T-cell (primary cell): Measurements from ENCODE around the gene L3MBTL3. TPM values are rescaled to one million over a fixed set of nuclear protein-coding genes. Genes with fewer than 3 reads are reported as not detected.
A peak's percentile ranks its signal among the peaks of the same experiment; 100 is the strongest.
"Not testable (repeated sequence)": the region's sequence is repeated elsewhere in the genome, so short reads cannot be mapped to it uniquely, and the experiment has no call there.

Source experiments
- ATAC-seq, 4 experiments: fragments of 200-7000 bp in 3 of 4; fragments of 150-1000 bp in 1 of 4; cut with Tn5 transposase; replicated peaks in 1 of 4; 1 replicate in 3 of 4; 2 replicates in 1 of 4; pipeline ENCODE4 v1.10.0; 2021; ENCODE audit warnings: moderate library complexity in 3 of 4, mild to moderate bottlenecking in 2 of 4, moderate number of reproducible peaks in 1 of 4
- CTCF ChIA-PET, 2 donors: fragments of 300-600 bp; sonication (Branson Sonifier 250); formaldehyde crosslinking; loops; one replicate each; lab custom pipeline; 2022; ENCODE audit warnings: antibody characterized with exemption in 2 of 2; lab: Charles Lee
- POLR2A ChIA-PET, 2 donors: fragments of 300-600 bp; sonication (Branson Sonifier 250); formaldehyde crosslinking; loops; one replicate each; lab custom pipeline; 2022; ENCODE audit warnings: antibody characterized with exemption in 2 of 2; lab: Charles Lee
- DNase-seq, 35 experiments: peaks; one replicate each; pipeline versions ENCODE4 v3.0.0 to v3.0.0-alpha.2; 2013 to 2023
- H3K27ac ChIP-seq: one replicate; pipeline ENCODE4 v1.5.1; 2013; ENCODE audit warnings: low read length
- H3K27me3 ChIP-seq, 2 experiments: replicated peaks in 1 of 2; 1 replicate in 1 of 2; 2 replicates in 1 of 2; pipeline versions ENCODE4 v1.6.1 to v1.7.0; 2013; ENCODE audit warnings: low read length in 1 of 2, mixed read lengths in 1 of 2; ENCODE audit not compliant: control insufficient read depth in 2 of 2, insufficient read depth in 2 of 2; ENCODE audit errors: extremely low read depth in 1 of 2
- H3K36me3 ChIP-seq, 2 donors: 1 replicate in 1 of 2; 2 replicates in 1 of 2; pipeline versions ENCODE4 v1.6.1 to v1.7.0; 2013; ENCODE audit warnings: low read length in 1 of 2; ENCODE audit not compliant: control insufficient read depth in 2 of 2, insufficient read depth in 1 of 2; ENCODE audit errors: extremely low read depth in 1 of 2
- H3K4me1 ChIP-seq, 2 experiments: 1 replicate in 1 of 2; 2 replicates in 1 of 2; pipeline versions ENCODE4 v1.6.1 to v1.7.0; 2013; ENCODE audit warnings: low read length in 2 of 2, mixed read lengths in 1 of 2; ENCODE audit not compliant: insufficient read depth in 2 of 2, control insufficient read depth in 1 of 2; ENCODE audit errors: extremely low read depth in 1 of 2
- H3K4me3 ChIP-seq, 2 donors: 1 replicate in 1 of 2; 2 replicates in 1 of 2; pipeline versions ENCODE4 v1.5.1 to v1.7.0; 2013; ENCODE audit warnings: mild to moderate bottlenecking in 2 of 2, low read length in 1 of 2, moderate library complexity in 1 of 2; ENCODE audit not compliant: control insufficient read depth in 1 of 2; ENCODE audit errors: extremely low read depth in 1 of 2
- H3K9me3 ChIP-seq: 2 replicates; pipeline ENCODE4 v1.7.0; 2013
- H3K27ac Mint-ChIP-seq, 2 donors: one replicate each; pipeline ENCODE4 v1.8.0; 2020 to 2021; ENCODE audit warnings: mild to moderate bottlenecking in 2 of 2, mixed read lengths in 2 of 2
- H3K27me3 Mint-ChIP-seq, 2 donors: one replicate each; pipeline ENCODE4 v1.8.0; 2021 to 2022; ENCODE audit warnings: mixed read lengths in 2 of 2
- H3K36me3 Mint-ChIP-seq: one replicate; pipeline ENCODE4 v1.8.0; 2021; ENCODE audit warnings: mixed read lengths
- H3K4me1 Mint-ChIP-seq, 3 donors: one replicate each; pipeline ENCODE4 v1.8.0; 2020 to 2022; ENCODE audit warnings: mixed read lengths in 3 of 3, mild to moderate bottlenecking in 1 of 3
- H3K4me3 Mint-ChIP-seq, 3 donors: one replicate each; pipeline ENCODE4 v1.8.0; 2020 to 2022; ENCODE audit warnings: mild to moderate bottlenecking in 3 of 3, mixed read lengths in 3 of 3, moderate library complexity in 3 of 3
- H3K9me3 Mint-ChIP-seq, 3 donors: one replicate each; pipeline ENCODE4 v1.8.0; 2020 to 2022; ENCODE audit warnings: mixed read lengths in 3 of 3
- WGBS: methylation state at CpG from one replicate; pipeline ENCODE4 v1.1.5; 2013; ENCODE audit warnings: missing lambda C conversion rate; ENCODE audit not compliant: insufficient coverage; 5-methylcytosine and 5-hydroxymethylcytosine counted together
- total RNA-seq, 35 experiments: library from RNA in 6 of 35; stranded (reverse) in 6 of 35; fragments of 120-200 nt in 1 of 35; gene quantifications; one replicate each; pipeline versions ENCODE4 v1.2.1 to v1.2.4 and lab custom pipeline; 2013 to 2026

The L3MBTL3 gene
- total RNA-seq, 5 donors from 2014 or later (not counting 1 experiment from before 2014, with no cell fraction given) = 22.5 to 52.8 (median 30.4) TPM

DNA sequence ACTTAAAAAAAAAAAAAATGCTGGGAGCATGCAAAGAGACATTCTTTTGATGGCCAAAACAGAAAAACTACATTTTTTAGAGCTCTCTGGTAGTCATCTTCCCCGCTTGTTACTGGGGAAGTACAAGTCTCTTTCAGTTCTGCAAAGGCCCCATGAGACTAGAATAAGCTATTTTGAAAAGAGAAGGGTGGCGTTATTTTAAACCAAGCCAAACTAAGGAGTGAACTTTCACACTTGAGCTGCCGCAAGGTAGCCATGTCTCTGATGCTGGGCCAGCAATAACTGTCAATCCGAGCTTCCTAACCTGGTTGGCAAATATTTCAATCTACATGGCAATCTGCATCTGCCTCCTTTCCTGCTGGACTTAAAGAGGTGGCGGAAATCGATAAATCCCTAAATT lies 96.7 kb downstream of the L3MBTL3 start:
- no peak overlapping the region for H3K4me3 ChIP-seq
- CTCF ChIA-PET = no interaction called here
- no peaks in the 10 kb centered on the region for H3K27me3 Mint-ChIP-seq
- H3K9me3 ChIP-seq = no peaks in the 10 kb centered on the region
- H3K27me3 ChIP-seq = no peaks in the 10 kb centered on the region
- no peaks in the 10 kb centered on the region for H3K4me1 ChIP-seq
- H3K36me3 ChIP-seq = peaks cover 0 to 4% of the 10 kb centered on the region in 2 donors
- POLR2A ChIA-PET = interaction anchor here (0.6 to 0.7 kb wide), 3 partner anchors 18 to 68 kb away, joined by 3 to 5 read pairs (median 4); no protein-coding TSS in a partner anchor
- peaks cover 0 to 3% (median 0%) of the 10 kb centered on the region in 3 donors for H3K9me3 Mint-ChIP-seq
- no peak overlapping the region for H3K27ac ChIP-seq
- ATAC-seq (no peak), DNase-seq (no peak)
- peaks cover 15 to 34% (median 21%) of the 10 kb centered on the region in 3 donors for H3K4me1 Mint-ChIP-seq
- no peak overlapping the region for H3K4me3 Mint-ChIP-seq
- H3K27ac Mint-ChIP-seq = peak overlapping the region in 1 of 2 donors; percentile 63
- H3K36me3 Mint-ChIP-seq = peaks cover 61% of the 10 kb centered on the region
- WGBS = 100% methylated on average over 2 of the region's 6 CpGs

DNA sequence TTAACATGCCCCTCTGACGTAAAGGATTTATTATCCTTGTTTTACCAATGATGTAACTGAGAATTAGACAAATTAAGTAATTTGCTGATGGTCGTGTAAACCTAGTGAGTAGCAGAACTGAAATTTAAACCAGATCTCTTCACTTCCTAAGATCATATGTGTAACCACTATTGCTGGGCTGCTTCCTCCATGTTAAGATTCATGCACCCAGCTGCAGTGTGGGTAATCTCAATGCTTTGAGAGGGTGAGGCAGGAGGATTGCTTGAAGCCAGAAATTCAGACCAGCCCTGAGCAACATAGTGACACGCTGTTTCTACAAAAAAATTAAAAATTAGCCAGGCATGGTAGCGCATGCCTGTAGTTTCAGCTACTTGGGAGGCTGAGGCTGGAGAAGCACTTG lies 97.9 kb downstream of the L3MBTL3 start:
- Mint-ChIP-seq H3K27ac (peak overlapping the region in 1 of 2 donors; percentile 29), H3K27me3 (no peaks in the 10 kb centered on the region), H3K9me3 (peaks cover 0 to 3% (median 0%) of the 10 kb centered on the region in 3 donors), H3K4me1 (peaks cover 26 to 35% (median 33%) of the 10 kb centered on the region in 3 donors), H3K36me3 (peaks cover 55% of the 10 kb centered on the region), H3K4me3 (no peak overlapping the region)
- POLR2A ChIA-PET = interaction anchor here in 1 of 2 donors (0.5 kb wide), 1 partner anchor 18 kb away, joined by 7 read pairs; no protein-coding TSS in a partner anchor
- peaks cover 0 to 8% of the 10 kb centered on the region in 2 donors for H3K36me3 ChIP-seq
- CTCF ChIA-PET = interaction anchor here in 1 of 2 donors (1.2 kb wide), 1 partner anchor 18 kb away, joined by 3 read pairs; no protein-coding TSS in a partner anchor
- no peaks in the 10 kb centered on the region for H3K9me3 ChIP-seq
- no peak overlapping the region for H3K4me3 ChIP-seq
- ATAC-seq (no peak), DNase-seq (no peak)
- H3K27ac ChIP-seq = no peak overlapping the region
- H3K27me3 ChIP-seq = no peaks in the 10 kb centered on the region
- 95% methylated on average over 2 of the region's 4 CpGs for WGBS
- no peaks in the 10 kb centered on the region for H3K4me1 ChIP-seq

DNA sequence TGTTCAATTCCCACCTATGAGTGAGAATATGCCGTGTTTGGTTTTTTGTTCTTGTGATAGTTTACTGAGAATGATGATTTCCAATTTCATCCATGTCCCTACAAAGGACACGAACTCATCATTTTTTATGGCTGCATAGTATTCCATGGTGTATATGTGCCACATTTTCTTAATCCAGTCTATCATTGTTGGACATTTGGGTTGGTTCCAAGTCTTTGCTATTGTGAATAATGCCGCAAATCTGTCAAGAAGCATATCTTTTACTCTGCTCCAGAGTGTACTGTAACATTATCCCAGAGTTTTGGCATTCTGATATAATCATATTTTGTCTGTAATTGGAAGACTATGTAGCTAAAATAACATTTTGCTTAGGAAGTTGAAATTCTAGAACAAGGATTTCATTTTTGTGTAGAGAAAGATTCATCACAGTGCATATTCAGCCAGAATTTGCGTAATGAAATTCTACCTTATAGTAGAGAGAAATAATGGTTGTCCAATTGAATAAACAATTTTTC lies 98.9 kb downstream of the L3MBTL3 start:
- not testable (repeated sequence) for H3K27ac ChIP-seq, DNase-seq, H3K27me3 ChIP-seq, H3K4me3 ChIP-seq, H3K9me3 Mint-ChIP-seq, ATAC-seq, H3K4me1 ChIP-seq, H3K27me3 Mint-ChIP-seq, H3K27ac Mint-ChIP-seq, H3K4me3 Mint-ChIP-seq, H3K9me3 ChIP-seq, H3K36me3 ChIP-seq
- Mint-ChIP-seq H3K4me1 (peaks cover 24 to 36% (median 31%) of the 10 kb centered on the region in 3 donors), H3K36me3 (peaks cover 47% of the 10 kb centered on the region)
- no CpG with 5 or more reads among the region's 4 CpGs for WGBS
- POLR2A ChIA-PET = interaction anchor here in 1 of 2 donors (0.6 to 0.7 kb wide), 2 partner anchors 123 to 485 kb away, joined by 4 to 10 read pairs; no protein-coding TSS in a partner anchor
- CTCF ChIA-PET = interaction anchor here in 1 of 2 donors (0.7 kb wide), 1 partner anchor 107 kb away, joined by 8 read pairs; no protein-coding TSS in a partner anchor

DNA sequence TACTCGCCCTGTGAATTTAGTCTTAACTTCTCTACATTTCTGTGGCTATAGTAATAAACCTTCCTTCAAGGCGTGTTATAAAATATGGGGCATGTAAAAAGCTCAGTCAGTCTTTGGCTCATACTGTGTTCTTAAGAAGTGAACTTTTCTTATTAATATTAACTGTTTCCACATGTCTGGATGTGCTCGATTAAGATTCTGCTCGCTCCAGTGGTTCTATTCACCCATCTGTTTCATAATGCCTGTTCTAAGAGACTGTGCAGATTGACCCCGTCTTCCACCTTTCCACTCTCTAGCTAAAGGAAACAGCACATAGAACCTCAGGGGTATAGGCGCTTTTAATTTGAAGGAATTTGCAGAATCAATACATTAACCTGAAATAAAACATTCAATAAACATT lies 99.9 kb downstream of the L3MBTL3 start:
- POLR2A ChIA-PET = no interaction called here
- Histone ChIP-seq H3K27me3 (no peaks in the 10 kb centered on the region), H3K9me3 (no peaks in the 10 kb centered on the region), H3K4me3 (no peak overlapping the region), H3K4me1 (no peaks in the 10 kb centered on the region), H3K27ac (no peak overlapping the region), H3K36me3 (peaks cover 0 to 8% of the 10 kb centered on the region in 2 donors)
- Mint-ChIP-seq H3K36me3 (peaks cover 46% of the 10 kb centered on the region), H3K4me3 (no peak overlapping the region), H3K4me1 (peaks cover 28 to 42% (median 37%) of the 10 kb centered on the region in 3 donors), H3K9me3 (peaks cover 0 to 3% (median 0%) of the 10 kb centered on the region in 3 donors), H3K27ac (no peak overlapping the region), H3K27me3 (no peaks in the 10 kb centered on the region)
- WGBS = no CpG with 5 or more reads among the region's 6 CpGs
- DNase-seq = no peak
- CTCF ChIA-PET = interaction anchor here in 1 of 2 donors (0.5 to 1.1 kb wide), 2 partner anchors 164 to 562 kb away, joined by 3 to 4 read pairs; no protein-coding TSS in a partner anchor
- ATAC-seq = no peak

DNA sequence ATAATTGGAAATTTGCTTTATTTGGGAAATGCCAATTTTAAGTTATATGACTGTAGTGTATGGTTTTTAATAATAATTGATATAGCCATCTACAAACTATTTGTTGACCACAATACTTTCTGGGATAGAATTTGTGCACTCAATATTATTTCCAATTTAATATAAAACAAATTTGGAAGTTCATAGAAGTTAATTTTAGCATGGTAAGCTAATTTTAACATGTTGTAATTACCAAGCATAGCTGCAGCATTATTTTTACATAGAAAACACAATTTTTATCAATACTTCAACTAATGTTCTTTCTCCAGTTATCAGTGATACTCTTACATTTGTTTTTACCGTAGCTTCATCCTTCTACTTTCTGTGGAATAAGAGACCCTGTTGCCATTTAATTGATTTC lies 100.8 kb downstream of the L3MBTL3 start:
- ChIA-PET POLR2A (interaction anchor here in 1 of 2 donors (0.6 kb wide), 1 partner anchor 970 kb away, joined by 4 read pairs; no protein-coding TSS in a partner anchor), CTCF (interaction anchor here in 1 of 2 donors (1.1 kb wide), 1 partner anchor 163 kb away, joined by 4 read pairs; no protein-coding TSS in a partner anchor)
- Histone ChIP-seq H3K36me3 (peaks cover 0 to 8% of the 10 kb centered on the region in 2 donors), H3K27ac (no peak overlapping the region), H3K27me3 (no peaks in the 10 kb centered on the region), H3K9me3 (no peaks in the 10 kb centered on the region), H3K4me3 (no peak overlapping the region), H3K4me1 (no peaks in the 10 kb centered on the region)
- DNase-seq = no peak
- Mint-ChIP-seq H3K27ac (no peak overlapping the region), H3K36me3 (peaks cover 45% of the 10 kb centered on the region), H3K27me3 (no peaks in the 10 kb centered on the region), H3K4me1 (peaks cover 26 to 43% (median 38%) of the 10 kb centered on the region in 3 donors), H3K4me3 (no peak overlapping the region), H3K9me3 (peaks cover 0 to 3% (median 0%) of the 10 kb centered on the region in 3 donors)
- no peak for ATAC-seq
- WGBS = no CpG with 5 or more reads among the region's 1 CpG

DNA sequence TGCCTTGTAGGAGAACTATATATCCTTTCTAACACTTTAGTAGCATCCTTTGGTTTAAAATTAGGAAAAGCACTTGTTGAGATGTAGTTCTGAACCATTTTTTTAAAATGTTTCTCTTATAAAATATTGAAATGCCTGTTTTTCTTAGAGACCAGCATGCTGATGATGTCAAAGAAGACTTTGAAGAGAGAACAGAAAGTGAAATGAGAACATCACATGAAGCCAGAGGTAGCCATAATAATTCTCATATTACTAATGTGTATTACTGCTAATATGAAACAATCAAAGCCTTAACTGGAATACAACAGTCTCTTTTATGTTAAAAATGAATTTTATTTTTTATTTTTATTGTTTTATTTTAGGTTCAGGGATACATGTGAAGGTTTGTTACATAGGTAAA lies 102.3 kb downstream of the L3MBTL3 start:
- no peak for DNase-seq

More for the DNA sequence above, 102.3 kb downstream of the L3MBTL3 start:
- ChIA-PET CTCF (interaction anchor here in 1 of 2 donors (0.6 kb wide), 1 partner anchor 48 kb away, joined by 3 read pairs; no protein-coding TSS in a partner anchor), POLR2A (interaction anchor here (0.6 to 1.1 kb wide), 3 partner anchors 9 to 40 kb away, joined by 3 to 5 read pairs (median 3); no protein-coding TSS in a partner anchor)
- Histone ChIP-seq H3K9me3 (no peaks in the 10 kb centered on the region), H3K4me3 (no peak overlapping the region), H3K27me3 (no peaks in the 10 kb centered on the region), H3K36me3 (peaks cover 0 to 4% of the 10 kb centered on the region in 2 donors), H3K4me1 (no peaks in the 10 kb centered on the region), H3K27ac (no peak overlapping the region)
- Mint-ChIP-seq H3K36me3 (peaks cover 47% of the 10 kb centered on the region), H3K4me1 (peaks cover 26 to 41% (median 38%) of the 10 kb centered on the region in 3 donors), H3K27ac (peak overlapping the region in 1 of 2 donors; percentile 71), H3K9me3 (peaks cover 0 to 3% (median 0%) of the 10 kb centered on the region in 3 donors), H3K27me3 (no peaks in the 10 kb centered on the region), H3K4me3 (no peak overlapping the region)
- ATAC-seq = peak in 1 of 4 experiments; percentile 58
